Measurements from ENCODE around the gene CACNA2D2. TPM values are rescaled to one million over a fixed set of nuclear protein-coding genes. Genes with fewer than 3 reads are reported as not detected.
"Not testable (repeated sequence)": the region's sequence is repeated elsewhere in the genome, so short reads cannot be mapped to it uniquely, and the experiment has no call there.

CACNA2D2 gene
- total and polyA plus RNA-seq, 2 of the 4 experiments (the other 2 are of a cell fraction): 0.15 TPM; not detected in 1

DNA sequence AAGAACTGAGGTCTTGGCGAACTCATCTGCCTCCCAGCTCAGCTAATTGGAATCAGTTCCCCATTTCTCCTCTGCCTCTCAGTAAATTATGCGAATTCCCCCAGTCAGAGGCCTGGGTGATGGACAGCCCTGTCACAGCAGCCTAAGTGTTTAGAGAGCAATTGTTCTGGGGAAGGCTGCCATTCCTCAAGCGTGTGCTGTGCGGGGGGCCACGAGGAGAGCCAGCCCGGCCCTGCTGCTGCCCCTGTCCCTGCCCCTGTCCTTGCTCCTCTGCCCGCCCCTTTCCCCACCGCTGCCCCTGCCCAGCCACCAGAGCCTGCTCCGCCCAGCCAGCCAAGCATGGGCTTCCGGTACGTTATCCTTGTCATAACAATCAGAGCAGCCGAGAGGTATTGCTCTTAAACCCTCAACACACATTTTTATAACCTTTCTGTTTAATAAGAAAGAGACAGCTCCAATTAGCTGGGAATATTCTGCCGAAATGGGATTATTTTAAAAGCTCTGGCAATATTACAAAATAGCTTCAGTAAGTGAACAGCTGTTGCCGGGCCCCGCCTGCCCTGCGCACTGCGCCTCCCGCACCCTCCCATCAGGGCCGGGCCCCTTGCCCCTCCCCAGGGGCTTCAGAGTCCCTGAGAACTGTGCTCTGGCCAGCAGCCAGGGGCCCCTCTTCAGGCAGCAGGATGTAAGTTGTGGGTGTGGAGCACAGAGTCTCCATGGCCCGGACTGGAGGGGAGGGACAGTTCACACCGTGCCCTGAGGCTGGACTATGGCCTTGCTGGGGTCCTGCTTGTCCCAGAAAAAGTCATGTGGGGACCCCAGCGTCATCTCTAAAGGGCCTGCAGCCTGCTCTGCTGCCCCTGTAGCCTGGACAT, 12.4 kb upstream of the CACNA2D2 start:
- no peak overlapping the region for H3K56ac ChIP-seq (ENCODE audit: extremely low read depth, insufficient read depth, low read length)
- TF ChIP-seq FOS (IDR thresholded peaks at IDR 0.05; ENCODE audit: low read depth, low read length): no peak
- TF ChIP-seq POLR2A (IDR thresholded peaks at IDR 0.05; ENCODE audit: low read depth, low read length): no peak
- TF ChIP-seq, protein P1, sequence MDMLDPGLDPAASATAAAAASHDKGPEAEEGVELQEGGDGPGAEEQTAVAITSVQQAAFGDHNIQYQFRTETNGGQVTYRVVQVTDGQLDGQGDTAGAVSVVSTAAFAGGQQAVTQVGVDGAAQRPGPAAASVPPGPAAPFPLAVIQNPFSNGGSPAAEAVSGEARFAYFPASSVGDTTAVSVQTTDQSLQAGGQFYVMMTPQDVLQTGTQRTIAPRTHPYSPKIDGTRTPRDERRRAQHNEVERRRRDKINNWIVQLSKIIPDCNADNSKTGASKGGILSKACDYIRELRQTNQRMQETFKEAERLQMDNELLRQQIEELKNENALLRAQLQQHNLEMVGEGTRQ (IDR thresholded peaks at IDR 0.05; ENCODE audit: low read depth, low read length): no peak
- no peak for TF ChIP-seq BHLHE40 (IDR thresholded peaks at IDR 0.05; ENCODE audit: low read depth, low read length)
- no peaks in the 10 kb centered on the region for H3K9me3 ChIP-seq (ENCODE audit: control insufficient read depth, insufficient read depth, low read length)
- intact Hi-C loops (cut with micrococcal nuclease) (no loop called here), dilution Hi-C loops (cut with HindIII; ENCODE audit: low sequenced_read_pairs, unreplicated experiment) (no loop called here), in situ Hi-C loops (cut with MboI; ENCODE audit: low sequenced_read_pairs) (no loop called here)
- peaks cover 60% of the 10 kb centered on the region for H3K27me3 ChIP-seq (ENCODE audit: control insufficient read depth, insufficient read depth, low read length)
- no peak overlapping the region for H2AFZ ChIP-seq (replicated peaks; ENCODE audit: low read length, poor library complexity)
- H3K27ac ChIP-seq (ENCODE audit: insufficient read depth, low read length): no peak overlapping the region
- H3K4me3 ChIP-seq (ENCODE audit: insufficient read depth, low read depth, low read length): no peak overlapping the region
- no peak overlapping the region for H3K9ac ChIP-seq (ENCODE audit: low read depth, low read length)
- no TSS peak for BruUV-seq (replicated peaks)
- H3K14ac ChIP-seq (replicated peaks; ENCODE audit: low read depth, low read length): no peak overlapping the region
- H4K8ac ChIP-seq (ENCODE audit: low read depth in 2 of 2, low read length in 2 of 2): no peak overlapping the region
- no peak overlapping the region; the same call in 1 of the 2 replicates for H3K4me2 ChIP-seq (ENCODE audit: low read depth, low read length)
- 0% methylated on average over 7 of the region's 22 CpGs; no CpG with 5 or more reads in 1 of the 2 experiments for WGBS, 2 experiments (ENCODE audit: extremely low coverage in 2 of 2, insufficient read length in 1 of 2)
- CTCF ChIA-PET: no interaction called here
- no peak overlapping the region for H3K4ac ChIP-seq (ENCODE audit: low read depth, low read length)
- POLR2A ChIA-PET (ENCODE audit: unreplicated experiment): no interaction called here
- DNase-seq (no peak), ATAC-seq (ENCODE audit: low read depth) (peak; percentile 66)
- H4K5ac ChIP-seq (ENCODE audit: low read depth, low read length): no peak overlapping the region
- H3K9me1 ChIP-seq (ENCODE audit: insufficient read depth, low read length): no peaks in the 10 kb centered on the region
- no peak overlapping the region for H2BK15ac ChIP-seq (ENCODE audit: low read depth, low read length)
- no peak overlapping the region for H3K23ac ChIP-seq (ENCODE audit: low read depth, low read length)
- no peak overlapping the region for H2BK20ac ChIP-seq (ENCODE audit: low read depth, low read length)
- no peaks in the 10 kb centered on the region for H3K79me1 ChIP-seq (ENCODE audit: low read depth in 1 of 2, low read length in 2 of 2)
- no peak overlapping the region for H2AK5ac ChIP-seq (ENCODE audit: low read depth, low read length)
- no peaks in the 10 kb centered on the region for H3K4me1 ChIP-seq (ENCODE audit: control insufficient read depth, insufficient read depth, low read length)
- H4K20me1 ChIP-seq (ENCODE audit: insufficient read depth, low read length): no peaks in the 10 kb centered on the region
- no peaks in the 10 kb centered on the region for H3K36me3 ChIP-seq (ENCODE audit: control insufficient read depth, insufficient read depth, low read length)
- H2BK5ac ChIP-seq (ENCODE audit: low read depth, low read length, poor library complexity, severe bottlenecking): no peak overlapping the region
- no peak overlapping the region for H4K91ac ChIP-seq (ENCODE audit: insufficient read depth, low read depth, low read length)
- H2BK120ac ChIP-seq (ENCODE audit: low read depth, low read length): no peak overlapping the region
- H3K18ac ChIP-seq (ENCODE audit: low read depth, low read length): no peak overlapping the region
- H2AK9ac ChIP-seq (replicated peaks; ENCODE audit: low read depth, low read length, poor library complexity): no peak overlapping the region

DNA sequence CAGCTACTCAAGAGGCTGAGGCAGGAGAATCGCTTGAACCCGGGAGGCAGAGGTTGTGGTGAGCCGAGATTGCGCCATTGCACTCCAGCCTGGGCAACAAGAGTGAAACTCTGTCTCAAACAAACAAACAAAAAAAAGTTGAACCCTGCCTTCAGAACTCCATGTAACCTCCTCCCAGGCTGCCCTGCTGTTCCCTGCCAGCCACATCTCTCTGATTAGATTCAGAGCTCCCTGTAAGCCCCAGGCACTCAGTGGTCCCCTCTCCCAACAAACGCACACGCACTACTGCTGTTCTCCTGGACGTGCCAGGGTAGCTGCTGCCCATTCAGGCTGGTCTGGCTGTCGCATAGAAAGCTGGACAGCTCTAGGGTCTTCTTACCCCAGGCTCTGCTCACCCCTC, 9.5 kb upstream of the CACNA2D2 start:
- H4K91ac ChIP-seq (ENCODE audit: insufficient read depth, low read depth, low read length); DNase-seq; H3K27ac ChIP-seq (ENCODE audit: insufficient read depth, low read length); POLR2A ChIA-PET (ENCODE audit: unreplicated experiment); intact Hi-C loops (cut with micrococcal nuclease); H2AK9ac ChIP-seq (replicated peaks; ENCODE audit: low read depth, low read length, poor library complexity); H2BK5ac ChIP-seq (ENCODE audit: low read depth, low read length, poor library complexity, severe bottlenecking); H4K20me1 ChIP-seq (ENCODE audit: insufficient read depth, low read length); CTCF ChIA-PET; H2BK20ac ChIP-seq (ENCODE audit: low read depth, low read length); BruUV-seq (replicated peaks); H3K18ac ChIP-seq (ENCODE audit: low read depth, low read length); H2BK120ac ChIP-seq (ENCODE audit: low read depth, low read length); H4K8ac ChIP-seq (ENCODE audit: low read depth in 2 of 2, low read length in 2 of 2); H4K5ac ChIP-seq (ENCODE audit: low read depth, low read length); H3K23ac ChIP-seq (ENCODE audit: low read depth, low read length); H3K4ac ChIP-seq (ENCODE audit: low read depth, low read length); H2AFZ ChIP-seq (replicated peaks; ENCODE audit: low read length, poor library complexity); H3K9me3 ChIP-seq (ENCODE audit: control insufficient read depth, insufficient read depth, low read length); H2BK15ac ChIP-seq (ENCODE audit: low read depth, low read length); H3K36me3 ChIP-seq (ENCODE audit: control insufficient read depth, insufficient read depth, low read length); ATAC-seq (ENCODE audit: low read depth); in situ Hi-C loops (cut with MboI; ENCODE audit: low sequenced_read_pairs); H3K4me3 ChIP-seq (ENCODE audit: insufficient read depth, low read depth, low read length); dilution Hi-C loops (cut with HindIII; ENCODE audit: low sequenced_read_pairs, unreplicated experiment); H3K4me1 ChIP-seq (ENCODE audit: control insufficient read depth, insufficient read depth, low read length); H2AK5ac ChIP-seq (ENCODE audit: low read depth, low read length); H3K14ac ChIP-seq (replicated peaks; ENCODE audit: low read depth, low read length); H3K9me1 ChIP-seq (ENCODE audit: insufficient read depth, low read length); H3K56ac ChIP-seq (ENCODE audit: extremely low read depth, insufficient read depth, low read length); H3K9ac ChIP-seq (ENCODE audit: low read depth, low read length); H3K79me1 ChIP-seq (ENCODE audit: low read depth in 1 of 2, low read length in 2 of 2); H3K4me2 ChIP-seq (ENCODE audit: low read depth, low read length): not testable (repeated sequence)
- H3K27me3 ChIP-seq (ENCODE audit: control insufficient read depth, insufficient read depth, low read length): peaks cover 71% of the 10 kb centered on the region
- 70% methylated on average over 3 of the region's 8 CpGs; no CpG with 5 or more reads in 1 of the 2 experiments for WGBS, 2 experiments (ENCODE audit: extremely low coverage in 2 of 2, insufficient read length in 1 of 2)
